ENCODE results near the gene FBXO41. TPM values are rescaled to one million over a fixed set of nuclear protein-coding genes. Genes with fewer than 3 reads are reported as not detected.

FBXO41 gene
- total and polyA plus RNA-seq, 9 of the 15 experiments (the other 6 are each of a cell fraction or from before 2014, with no cell fraction given), result 0.21 to 8.2 (median 3.5) TPM

DNA sequence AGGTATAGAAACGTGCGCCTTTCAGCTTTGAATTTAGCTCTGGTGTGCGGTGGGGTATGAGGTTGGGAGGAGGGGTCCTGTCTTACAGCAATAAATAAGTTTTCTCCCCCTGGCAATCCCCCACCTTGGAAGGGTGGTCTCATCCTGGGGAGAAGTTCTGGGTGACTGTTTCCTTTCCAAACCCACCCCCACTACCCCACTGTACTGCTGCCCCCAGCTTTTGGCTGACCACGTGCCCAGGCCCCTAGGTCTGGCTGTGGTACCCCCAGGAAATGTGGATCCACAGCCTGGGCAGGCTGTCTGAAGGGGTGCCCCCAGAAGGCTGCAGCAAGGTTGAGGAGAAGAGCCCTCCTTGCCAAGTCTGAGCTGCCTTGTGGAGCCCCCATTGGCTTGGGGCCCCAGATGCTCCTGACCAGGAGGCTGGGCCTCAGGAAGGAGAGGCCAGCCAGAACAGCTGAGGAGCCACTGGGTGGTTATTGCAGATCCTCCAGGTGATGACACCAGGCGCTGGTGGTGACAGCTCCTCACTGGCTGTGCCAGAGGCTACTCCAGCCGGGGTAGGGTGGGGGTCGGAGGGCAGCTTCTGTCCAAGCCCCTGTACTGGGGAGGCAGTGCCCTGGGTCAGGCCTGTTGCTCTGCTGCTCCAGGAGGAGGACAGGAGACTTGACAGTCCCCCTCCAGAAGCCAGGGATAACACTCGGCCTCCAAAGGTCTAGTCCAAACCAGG is 25.9 kb downstream of the FBXO41 start (continued):
- TF ChIP-seq, protein P1, sequence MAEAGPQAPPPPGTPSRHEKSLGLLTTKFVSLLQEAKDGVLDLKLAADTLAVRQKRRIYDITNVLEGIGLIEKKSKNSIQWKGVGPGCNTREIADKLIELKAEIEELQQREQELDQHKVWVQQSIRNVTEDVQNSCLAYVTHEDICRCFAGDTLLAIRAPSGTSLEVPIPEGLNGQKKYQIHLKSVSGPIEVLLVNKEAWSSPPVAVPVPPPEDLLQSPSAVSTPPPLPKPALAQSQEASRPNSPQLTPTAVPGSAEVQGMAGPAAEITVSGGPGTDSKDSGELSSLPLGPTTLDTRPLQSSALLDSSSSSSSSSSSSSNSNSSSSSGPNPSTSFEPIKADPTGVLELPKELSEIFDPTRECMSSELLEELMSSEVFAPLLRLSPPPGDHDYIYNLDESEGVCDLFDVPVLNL (CRISPR knock-in tag; IDR thresholded peaks at IDR 0.05; ENCODE audit: low read depth), result no peak
- TF ChIP-seq FOXP1 (CRISPR knock-in tag; IDR thresholded peaks at IDR 0.05) (no peak), PHF8 (IDR thresholded peaks at IDR 0.05; ENCODE audit: borderline replicate concordance, low read length) (no peak), ZNF589 (CRISPR knock-in tag; IDR thresholded peaks at IDR 0.05; ENCODE audit: low read depth) (no peak), ZNF212 (CRISPR knock-in tag; IDR thresholded peaks at IDR 0.05) (no peak)

- Histone ChIP-seq H3K4me3 (no peak overlapping the region), H3K9me3 (replicated peaks; ENCODE audit: control insufficient read depth, insufficient read depth, low read depth, low read length) (no peaks in the 10 kb centered on the region), H3K4me1 (replicated peaks in 1 of 2; ENCODE audit: control insufficient read depth in 2 of 2, insufficient read depth in 2 of 2, low read length in 2 of 2) (peaks cover 2 to 21% of the 10 kb centered on the region in 2 experiments; a peak in 3 of 5 replicates), H3K27ac (ENCODE audit: extremely low read depth, low read depth, low read length) (no peak overlapping the region; the same call in 2 of the 3 replicates), H3K27me3 (ENCODE audit: control insufficient read depth in 2 of 2, insufficient read depth in 2 of 2, low read length in 2 of 2) (no peaks in the 10 kb centered on the region), H3K9me1 (ENCODE audit: control insufficient read depth, insufficient read depth, low read length) (no peaks in the 10 kb centered on the region), H2AFZ (ENCODE audit: low read depth, low read length) (no peak overlapping the region), H4K20me1 (replicated peaks; ENCODE audit: control insufficient read depth, insufficient read depth, low read length) (peaks cover 6% of the 10 kb centered on the region; the same call in 1 of the 2 replicates), H3K79me2 (ENCODE audit: control insufficient read depth, insufficient read depth, low read length) (no peaks in the 10 kb centered on the region), H3K36me3 (ENCODE audit: control insufficient read depth, insufficient read depth, low read length) (peaks cover 24% of the 10 kb centered on the region), H3K4me2 (ENCODE audit: insufficient read depth, low read length) (no peak overlapping the region), H3K9ac (ENCODE audit: insufficient read depth in 1 of 2, low read depth in 2 of 2, low read length in 2 of 2) (peak overlapping the region in 1 of 2 experiments; percentile 47; a peak in 1 of 4 replicates)
- ChIA-PET POLR2A (interaction anchor here (0.6 to 2.2 kb wide), 8 partner anchors 10 to 45 kb away, joined by 3 to 15 read pairs (median 6); partner anchors contain the start of gene CCT7), CTCF (ENCODE audit: low intra/inter-chr PET ratio) (no interaction called here)
- FAIRE-seq (peak; percentile 56), DNase-seq (ENCODE audit: extremely low read depth in 1 of 4, low spot score in 3 of 4) (peak in 2 of 4 experiments; percentile 47 to 60), ATAC-seq (peak; percentile 13; the same call in 1 of the 3 replicates)
- 23% methylated on average over 10 of the region's 10 CpGs for WGBS (ENCODE audit: insufficient coverage, low coverage, missing lambda C conversion rate)
- no TSS peak for BruUV-seq (replicated peaks)
- in situ Hi-C loops (cut with MboI), result no loop called here
- intact Hi-C loops (cut with micrococcal nuclease), result loop anchor here (5.0 to 10.0 kb wide), 2 partner anchors 80 to 273 kb away; no protein-coding TSS in a partner anchor
- peak in 1 of 2 experiments; percentile 57; a peak in 1 of 4 replicates for TF ChIP-seq RCOR1 (IDR thresholded peaks at IDR 0.05; ENCODE audit: borderline replicate concordance in 1 of 2, low read depth in 2 of 2, low read length in 2 of 2)
- TF ChIP-seq CTBP1 (IDR thresholded peaks at IDR 0.05; ENCODE audit: borderline replicate concordance), result peak; percentile 52; the same call in 1 of the 2 replicates
- no peak for TF ChIP-seq SNRNP70 (optimal IDR thresholded peaks at IDR 0.05; ENCODE audit: low read depth, low read length)
- TF ChIP-seq ZNF143 (CRISPR knock-in tag; IDR thresholded peaks at IDR 0.05), result no peak
- TF ChIP-seq, protein P2, sequence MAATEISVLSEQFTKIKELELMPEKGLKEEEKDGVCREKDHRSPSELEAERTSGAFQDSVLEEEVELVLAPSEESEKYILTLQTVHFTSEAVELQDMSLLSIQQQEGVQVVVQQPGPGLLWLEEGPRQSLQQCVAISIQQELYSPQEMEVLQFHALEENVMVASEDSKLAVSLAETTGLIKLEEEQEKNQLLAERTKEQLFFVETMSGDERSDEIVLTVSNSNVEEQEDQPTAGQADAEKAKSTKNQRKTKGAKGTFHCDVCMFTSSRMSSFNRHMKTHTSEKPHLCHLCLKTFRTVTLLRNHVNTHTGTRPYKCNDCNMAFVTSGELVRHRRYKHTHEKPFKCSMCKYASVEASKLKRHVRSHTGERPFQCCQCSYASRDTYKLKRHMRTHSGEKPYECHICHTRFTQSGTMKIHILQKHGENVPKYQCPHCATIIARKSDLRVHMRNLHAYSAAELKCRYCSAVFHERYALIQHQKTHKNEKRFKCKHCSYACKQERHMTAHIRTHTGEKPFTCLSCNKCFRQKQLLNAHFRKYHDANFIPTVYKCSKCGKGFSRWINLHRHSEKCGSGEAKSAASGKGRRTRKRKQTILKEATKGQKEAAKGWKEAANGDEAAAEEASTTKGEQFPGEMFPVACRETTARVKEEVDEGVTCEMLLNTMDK (IDR thresholded peaks at IDR 0.05; ENCODE audit: borderline replicate concordance, insufficient read depth, low read depth, low read length, poor library complexity, severe bottlenecking), result no peak
- TF ChIP-seq NFIC (IDR thresholded peaks at IDR 0.05), result peak; percentile 94
- TF ChIP-seq, protein P3, sequence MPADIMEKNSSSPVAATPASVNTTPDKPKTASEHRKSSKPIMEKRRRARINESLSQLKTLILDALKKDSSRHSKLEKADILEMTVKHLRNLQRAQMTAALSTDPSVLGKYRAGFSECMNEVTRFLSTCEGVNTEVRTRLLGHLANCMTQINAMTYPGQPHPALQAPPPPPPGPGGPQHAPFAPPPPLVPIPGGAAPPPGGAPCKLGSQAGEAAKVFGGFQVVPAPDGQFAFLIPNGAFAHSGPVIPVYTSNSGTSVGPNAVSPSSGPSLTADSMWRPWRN (IDR thresholded peaks at IDR 0.05; ENCODE audit: low read depth), result no peak
- peak; percentile 62; the same call in 1 of the 2 replicates for TF ChIP-seq SPI1 (IDR thresholded peaks at IDR 0.05; ENCODE audit: borderline replicate concordance, low read depth, low read length)
- TF ChIP-seq SMARCA4 (IDR thresholded peaks at IDR 0.05), result no peak
- TF ChIP-seq PHB2 (IDR thresholded peaks at IDR 0.05; ENCODE audit: low read depth), result no peak
Observed at GRCh38 chr2:73257425-73258125, 26.7 kb downstream of the FBXO41 start.
